Pancreas (tissue), 10 donors: ENCODE results near the gene CHST13. TPM values are rescaled to one million over a fixed set of nuclear protein-coding genes. Genes with fewer than 3 reads are reported as not detected.
A peak's percentile ranks its signal among the peaks of the same experiment; 100 is the strongest.

Experiments
- ATAC-seq, 4 donors: fragments of 200-7000 bp; cut with Tn5 transposase; one replicate each; pipeline versions ENCODE4 v1.8.0 to v1.9.1; 2020; ENCODE audit warnings: mild to moderate bottlenecking in 4 of 4, moderate library complexity in 4 of 4
- DNase-seq, 6 donors: peaks; one replicate each; pipeline ENCODE4 v3.0.0-alpha.2; 2020
- FAIRE-seq: peaks from 2 replicates; lab custom pipeline; 2012; peaks lifted over from hg19 to GRCh38; lab: Jason Lieb, UNC
- H3K27ac ChIP-seq, 4 donors: fragments of 200-600 bp; sonication (generic); 1 replicate in 3 of 4; 2 replicates in 1 of 4; pipeline versions ENCODE4 v1.5.0 to v1.8.0; 2020
- H3K27me3 ChIP-seq, 4 donors: fragments of 200-600 bp; one replicate each; pipeline ENCODE4 v1.8.0; 2021
- H3K36me3 ChIP-seq, 3 donors: fragments of 200-600 bp; sonication (generic) in 1 of 3; one replicate each; pipeline versions ENCODE4 v1.5.0 to v1.8.0; 2020 to 2021
- H3K4me1 ChIP-seq, 3 donors: fragments of 200-600 bp; one replicate each; pipeline ENCODE4 v1.8.0; 2021
- H3K4me3 ChIP-seq, 4 donors: fragments of 200-600 bp; sonication (generic) in 2 of 4; one replicate each; pipeline versions ENCODE4 v1.5.0 to v1.8.0; 2020 to 2021
- H3K9me3 ChIP-seq, 4 donors: fragments of 200-600 bp; one replicate each; pipeline ENCODE4 v1.8.0; 2021
- WGBS, 2 donors: extraction: QIAGEN DNeasy Blood & Tissue Kit; methylation state at CpG; one replicate each; pipeline ENCODE4 v1.1.7; 2013; 5-methylcytosine and 5-hydroxymethylcytosine counted together
- intact Hi-C, 3 donors: fragments of 100-400 bp; cut with DNase I; formaldehyde crosslinking; loops; one replicate each; pipeline versions ENCODE4 v1.11.1 to v1.14.2; 2022
- polyA plus RNA-seq, 2 donors: library from polyadenylated mRNA; stranded (reverse); fragments of 200-250 nt; gene quantifications; one replicate each; pipeline ENCODE4 v1.2.3, GENCODE V29; 2013
- total RNA-seq, 6 donors: library from RNA; stranded (reverse); fragmentation: NEBNext Ultra II Directional in 4 of 6; extraction: Animal tissue kit (Norgen Biotek cat#: 25700) in 4 of 6; gene quantifications; one replicate each; pipeline versions ENCODE4 v1.2.1 to v1.2.4, GENCODE V29; 2021 to 2023
- TF ChIP-seq, protein P1 (sequence below), 4 donors: fragments of 200-600 bp; sonication (generic) in 3 of 4; IDR thresholded peaks; one replicate each; pipeline versions ENCODE4 v1.5.0 to v1.8.0; 2021; ENCODE audit warnings: antibody characterized with exemption in 4 of 4
- donor health status: healthy with polysubstance abuse.
- donor health status: DM: no; HTN: no; CAD: no; lungs with moderate emphysema.
- donor health status: DM: no; HTN: no; CAD: no.
- donor health status: control.
- donor health status: control.
- donor health status: Bipolar disorder and iron deficiency.
- donor health status: DM: yes; HTN: yes; CAD: no.
- donor health status: DM: no; HTN: no; CAD: no.
- donor health status: DM: no; HTN: no; CAD: no.
- donor health status: DM: yes; HTN: yes; CAD: no.

Gene CHST13
- total and polyA plus RNA-seq, 8 donors = 0.08 to 0.28 (median 0.19) TPM; not detected in 2

DNA sequence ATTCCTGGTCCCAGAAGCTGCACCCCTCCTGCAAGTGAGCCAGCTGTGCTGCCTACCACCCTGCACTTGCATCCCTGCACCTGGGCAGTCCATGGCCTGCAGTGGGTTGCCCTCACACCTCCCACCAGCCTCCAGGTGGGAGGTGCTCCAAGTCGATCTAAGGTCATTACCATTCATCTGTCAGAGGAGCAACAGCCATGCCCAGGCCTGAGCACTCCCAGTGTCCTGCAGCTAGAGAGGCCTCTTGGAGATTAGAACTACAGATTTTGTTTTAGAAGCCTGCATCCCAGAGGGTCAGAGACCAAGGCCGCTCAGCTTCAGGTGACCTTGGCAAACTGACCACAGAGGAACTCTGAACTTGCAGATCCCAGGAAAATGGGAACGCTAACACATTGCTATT lies 39.3 kb upstream of the CHST13 start:
- no peaks in the 10 kb centered on the region for H3K36me3 ChIP-seq
- no peaks in the 10 kb centered on the region for H3K4me1 ChIP-seq
- intact Hi-C loops = no loop called here
- no peaks in the 10 kb centered on the region for H3K27me3 ChIP-seq
- H3K4me3 ChIP-seq = no peak overlapping the region
- no peak for ATAC-seq
- no peak overlapping the region for H3K27ac ChIP-seq
- FAIRE-seq = no peak
- TF ChIP-seq, protein P1, sequence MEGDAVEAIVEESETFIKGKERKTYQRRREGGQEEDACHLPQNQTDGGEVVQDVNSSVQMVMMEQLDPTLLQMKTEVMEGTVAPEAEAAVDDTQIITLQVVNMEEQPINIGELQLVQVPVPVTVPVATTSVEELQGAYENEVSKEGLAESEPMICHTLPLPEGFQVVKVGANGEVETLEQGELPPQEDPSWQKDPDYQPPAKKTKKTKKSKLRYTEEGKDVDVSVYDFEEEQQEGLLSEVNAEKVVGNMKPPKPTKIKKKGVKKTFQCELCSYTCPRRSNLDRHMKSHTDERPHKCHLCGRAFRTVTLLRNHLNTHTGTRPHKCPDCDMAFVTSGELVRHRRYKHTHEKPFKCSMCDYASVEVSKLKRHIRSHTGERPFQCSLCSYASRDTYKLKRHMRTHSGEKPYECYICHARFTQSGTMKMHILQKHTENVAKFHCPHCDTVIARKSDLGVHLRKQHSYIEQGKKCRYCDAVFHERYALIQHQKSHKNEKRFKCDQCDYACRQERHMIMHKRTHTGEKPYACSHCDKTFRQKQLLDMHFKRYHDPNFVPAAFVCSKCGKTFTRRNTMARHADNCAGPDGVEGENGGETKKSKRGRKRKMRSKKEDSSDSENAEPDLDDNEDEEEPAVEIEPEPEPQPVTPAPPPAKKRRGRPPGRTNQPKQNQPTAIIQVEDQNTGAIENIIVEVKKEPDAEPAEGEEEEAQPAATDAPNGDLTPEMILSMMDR (IDR thresholded peaks at IDR 0.05) = no peak
- no peaks in the 10 kb centered on the region for H3K9me3 ChIP-seq
- DNase-seq = peak in 2 of 6 donors; percentile 4 to 34
- 63 to 71% methylated on average over 3 of the region's 3 CpGs for WGBS, 2 donors

DNA sequence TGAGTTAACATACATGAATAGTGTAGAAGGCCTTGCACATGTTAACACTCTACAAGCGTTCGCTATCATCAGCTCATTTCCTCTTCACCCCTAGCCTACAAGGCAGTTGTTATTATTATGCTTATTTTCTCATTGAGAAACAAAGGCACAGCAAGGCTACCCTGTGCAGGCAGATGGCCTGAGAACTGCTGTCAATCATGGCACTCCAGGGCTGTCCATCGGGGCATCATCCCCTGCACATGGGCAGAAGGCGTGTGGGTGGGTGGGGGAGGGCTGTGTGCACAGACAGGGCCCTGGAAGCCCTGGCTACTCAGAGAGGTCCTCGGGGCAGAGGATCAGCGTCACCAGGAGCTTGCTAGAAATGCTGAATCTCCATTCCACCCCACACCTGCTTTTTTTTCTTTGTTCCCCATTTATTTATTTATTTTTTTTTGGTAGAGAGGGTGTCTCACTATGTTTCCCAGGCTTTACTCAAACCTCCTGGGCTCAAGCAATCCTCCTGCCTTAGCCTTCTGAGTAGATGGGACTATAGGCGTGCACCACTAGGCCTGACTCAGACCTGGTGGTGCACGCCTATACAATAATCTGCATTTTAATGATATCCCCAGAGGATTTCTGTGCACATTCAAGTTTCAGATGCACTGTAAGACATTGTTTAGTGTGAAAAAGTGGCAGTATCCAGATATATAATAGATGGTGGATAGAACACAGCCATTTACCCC lies 38.6 kb upstream of the CHST13 start:
- Histone ChIP-seq H3K27me3 (no peaks in the 10 kb centered on the region), H3K4me1 (no peaks in the 10 kb centered on the region), H3K9me3 (no peaks in the 10 kb centered on the region), H3K4me3 (no peak overlapping the region), H3K27ac (no peak overlapping the region), H3K36me3 (no peaks in the 10 kb centered on the region)
- FAIRE-seq (no peak), ATAC-seq (no peak), DNase-seq (peak in 1 of 6 donors; percentile 3)
- 83 to 90% methylated on average over 8 of the region's 8 CpGs for WGBS, 2 donors
- intact Hi-C loops = no loop called here
- TF ChIP-seq, protein P1 (IDR thresholded peaks at IDR 0.05) = no peak

DNA sequence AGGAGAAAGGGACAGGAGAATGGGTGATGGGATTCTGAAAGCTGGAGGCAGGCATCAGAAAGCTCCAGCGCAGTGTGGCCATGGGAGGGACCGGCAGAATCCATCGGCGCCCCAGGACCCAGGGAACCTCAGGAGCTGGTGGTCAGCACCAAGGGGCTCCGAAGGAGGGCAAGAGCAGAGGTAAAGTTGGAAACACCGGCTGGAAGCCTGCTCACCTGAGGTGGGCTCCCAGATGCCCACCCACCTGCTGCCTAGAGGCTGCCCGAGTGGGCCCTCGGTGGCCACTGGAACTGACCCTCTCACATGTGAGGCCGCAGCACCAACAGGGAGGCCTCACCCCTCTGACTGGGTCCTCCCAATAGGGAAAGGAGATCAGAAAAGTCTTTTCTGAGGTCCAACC lies 38.0 kb upstream of the CHST13 start:
- ATAC-seq (no peak), DNase-seq (peak in 2 of 6 donors; percentile 4 to 38), FAIRE-seq (no peak)
- intact Hi-C loops = no loop called here
- TF ChIP-seq, protein P1 (IDR thresholded peaks at IDR 0.05) = no peak
- Histone ChIP-seq H3K27ac (no peak overlapping the region), H3K4me1 (no peaks in the 10 kb centered on the region), H3K27me3 (no peaks in the 10 kb centered on the region), H3K4me3 (no peak overlapping the region), H3K36me3 (no peaks in the 10 kb centered on the region), H3K9me3 (no peaks in the 10 kb centered on the region)
- 94 to 97% methylated on average over 7 to 9 of the region's 9 CpGs for WGBS, 2 donors

DNA sequence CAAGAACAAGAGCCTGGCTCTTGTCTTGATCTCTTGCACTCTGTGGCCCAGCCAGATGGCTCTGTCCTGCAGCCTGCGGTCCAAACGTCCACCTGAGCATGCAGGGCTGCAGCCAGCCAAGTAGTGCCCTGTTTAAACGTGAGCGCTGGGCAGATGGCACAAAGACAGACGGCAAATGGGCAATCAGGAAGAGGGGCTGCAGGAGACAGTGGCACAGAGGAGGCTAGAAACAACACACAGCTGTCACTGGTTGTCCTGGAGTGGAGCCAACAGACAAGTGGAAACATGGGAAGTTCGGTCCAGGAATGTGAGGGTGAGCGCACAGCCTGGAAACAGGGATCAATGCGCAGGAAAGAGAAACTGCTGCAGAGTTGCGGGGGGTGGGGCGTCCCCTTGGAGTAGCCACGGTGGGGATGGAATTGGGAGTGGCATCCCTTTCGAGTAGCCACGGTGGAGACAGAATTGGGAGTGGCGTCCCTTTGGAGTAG lies 37.6 kb upstream of the CHST13 start:
- FAIRE-seq (no peak), DNase-seq (peak in 1 of 6 donors; percentile 26), ATAC-seq (no peak)
- no peak overlapping the region for H3K27ac ChIP-seq
- intact Hi-C loops = no loop called here
- H3K9me3 ChIP-seq = no peaks in the 10 kb centered on the region
- H3K4me3 ChIP-seq = no peak overlapping the region
- no peaks in the 10 kb centered on the region for H3K36me3 ChIP-seq
- TF ChIP-seq, protein P1 (IDR thresholded peaks at IDR 0.05) = no peak
- H3K4me1 ChIP-seq = no peaks in the 10 kb centered on the region
- 78 to 83% methylated on average over 14 of the region's 14 CpGs for WGBS, 2 donors
- H3K27me3 ChIP-seq = no peaks in the 10 kb centered on the region
